GM21528 (cell line): ENCODE results near the gene ATXN7L1.
"Not testable (repeated sequence)": the region's sequence is repeated elsewhere in the genome, so short reads cannot be mapped to it uniquely, and the experiment has no call there.

ENCODE experiments used
- ATAC-seq: cut with Tn5 transposase; IDR thresholded peaks from one replicate; pipeline ENCODE4 v1.9.1; 2021; ENCODE audit warnings: mild to moderate bottlenecking, moderate library complexity; ENCODE audit not compliant: unreplicated experiment, low FRiP score

The ATXN7L1 gene

DNA sequence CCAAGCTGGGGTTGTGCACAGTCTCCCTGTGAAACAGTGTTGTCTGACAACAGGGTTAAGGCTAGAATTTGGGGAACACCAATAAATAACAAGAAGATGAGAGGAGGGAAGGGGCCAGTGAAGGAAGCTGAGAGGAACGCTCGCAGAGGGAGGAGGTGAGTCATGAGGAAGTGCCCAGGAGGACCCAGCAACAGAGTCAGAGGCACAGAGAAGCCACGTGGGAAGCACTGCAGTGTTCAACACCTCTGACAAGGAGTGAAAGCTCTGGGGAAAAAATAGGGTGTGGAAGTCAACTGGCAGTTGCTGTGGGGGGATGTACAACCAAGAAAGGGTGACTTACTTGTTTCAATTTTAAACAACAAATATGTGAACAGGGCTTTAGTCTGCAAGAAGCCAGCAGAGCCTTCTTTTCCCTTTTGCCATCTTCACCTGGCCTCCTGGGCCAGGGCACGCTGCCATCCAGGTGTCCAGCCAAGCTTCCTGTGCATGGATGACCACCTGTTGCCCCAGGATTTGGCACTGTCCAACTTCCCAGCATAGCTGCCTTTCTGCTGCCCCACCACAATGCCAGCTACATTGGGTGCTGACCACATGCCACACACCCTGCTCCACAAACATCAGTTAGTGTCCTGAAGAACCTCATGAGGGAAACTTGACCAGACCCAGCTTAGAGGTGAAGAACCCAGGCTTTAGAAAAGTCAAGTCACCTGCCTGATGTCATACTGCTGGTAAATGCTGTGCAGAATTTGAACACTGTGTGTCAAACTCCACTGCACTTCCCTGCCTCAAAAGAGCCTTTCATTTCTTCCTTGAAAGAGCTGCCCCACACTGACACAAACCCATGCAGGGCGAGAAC, 69.6 kb downstream of the ATXN7L1 start:
- ATAC-seq = no peak

- no peak for ATAC-seq
Measured at GRCh38 chr7:105805447-105806019, 70.9 kb downstream of the ATXN7L1 start.

DNA sequence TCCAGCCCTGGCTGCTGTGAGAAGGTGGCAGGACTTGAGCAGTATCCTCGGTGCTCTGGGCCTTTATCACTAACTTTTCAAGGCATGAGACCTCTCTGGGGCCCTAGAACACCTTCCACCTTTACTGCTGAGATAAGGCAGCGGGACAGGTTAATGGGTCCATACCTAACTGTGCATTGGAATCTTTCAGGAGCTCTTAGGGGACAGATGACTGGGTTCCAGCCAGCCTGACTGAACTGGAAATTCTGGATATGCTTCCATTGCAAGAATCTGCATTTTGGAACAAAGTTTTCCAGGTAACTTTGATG, 73.0 kb downstream of the ATXN7L1 start:
- ATAC-seq = no peak

DNA sequence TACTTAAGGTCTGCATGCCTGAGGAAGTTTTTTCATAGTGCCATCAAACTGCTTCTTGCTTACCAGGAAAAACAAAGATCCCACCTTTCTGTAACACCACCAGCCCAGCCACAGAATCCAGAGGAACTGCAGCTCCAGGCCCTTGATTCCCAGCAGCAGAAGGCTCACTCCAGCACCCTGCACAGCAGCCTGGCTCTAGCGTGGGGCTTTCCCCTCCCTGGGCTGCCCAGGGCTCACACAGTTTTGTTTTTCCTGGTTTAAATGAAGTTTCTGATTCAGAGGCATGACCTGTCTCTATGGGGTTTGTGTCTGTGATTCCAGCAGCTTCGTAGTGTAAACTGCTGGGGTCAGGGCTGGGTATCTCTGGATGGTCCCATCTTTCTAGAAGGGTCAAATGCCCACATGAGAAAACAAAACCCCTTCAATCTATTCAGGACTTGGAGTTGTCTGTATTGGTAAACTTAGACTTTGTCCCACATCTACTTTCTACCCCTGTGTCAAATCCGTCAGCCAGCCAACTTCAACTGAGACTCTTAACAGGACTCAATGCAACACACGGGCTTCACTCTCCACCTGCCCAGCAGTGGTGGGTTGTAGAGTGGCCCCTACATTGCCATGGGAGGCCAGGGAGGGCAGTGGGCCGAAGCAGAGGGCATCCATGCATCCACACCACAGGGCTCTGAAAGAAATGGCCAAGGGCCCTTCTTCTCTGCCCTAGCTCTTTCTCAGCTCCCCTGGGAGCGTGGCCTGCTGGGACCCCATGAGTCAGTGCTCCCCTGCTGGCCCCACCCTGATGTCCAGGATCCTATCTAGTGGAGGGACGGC, 73.6 kb downstream of the ATXN7L1 start:
- no peak for ATAC-seq

DNA sequence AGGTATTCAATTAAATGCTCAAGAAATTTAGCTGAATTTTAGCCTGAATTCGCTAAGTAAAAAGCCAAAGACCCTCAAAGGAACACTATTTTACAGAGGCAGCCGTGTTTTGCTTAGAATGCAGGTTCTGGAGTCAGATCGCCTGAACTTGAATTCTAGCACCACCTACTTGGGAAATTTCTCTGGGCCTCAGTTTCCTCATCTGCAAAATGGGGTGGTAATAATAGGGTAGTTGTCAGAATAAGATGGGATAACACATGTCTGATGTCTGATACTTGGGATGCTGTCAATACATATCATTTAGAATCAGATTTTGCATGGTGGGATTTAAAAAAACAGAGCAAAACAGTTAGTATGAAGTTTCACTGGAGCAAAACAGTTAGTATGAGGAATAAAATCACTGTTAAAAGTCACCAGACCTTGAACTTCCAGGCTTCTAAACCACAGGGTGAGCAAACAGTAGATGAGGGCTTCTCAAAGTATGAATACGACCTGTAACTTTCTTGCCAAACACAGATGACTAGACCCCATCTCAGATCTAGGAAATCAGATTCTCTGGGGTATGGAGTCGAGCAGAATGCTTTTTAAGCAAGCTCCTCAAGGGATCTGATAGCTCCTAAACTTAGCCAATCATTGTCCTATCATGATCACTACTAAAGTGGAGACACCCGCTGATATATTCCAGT, 75.4 kb downstream of the ATXN7L1 start:
- no peak for ATAC-seq

DNA sequence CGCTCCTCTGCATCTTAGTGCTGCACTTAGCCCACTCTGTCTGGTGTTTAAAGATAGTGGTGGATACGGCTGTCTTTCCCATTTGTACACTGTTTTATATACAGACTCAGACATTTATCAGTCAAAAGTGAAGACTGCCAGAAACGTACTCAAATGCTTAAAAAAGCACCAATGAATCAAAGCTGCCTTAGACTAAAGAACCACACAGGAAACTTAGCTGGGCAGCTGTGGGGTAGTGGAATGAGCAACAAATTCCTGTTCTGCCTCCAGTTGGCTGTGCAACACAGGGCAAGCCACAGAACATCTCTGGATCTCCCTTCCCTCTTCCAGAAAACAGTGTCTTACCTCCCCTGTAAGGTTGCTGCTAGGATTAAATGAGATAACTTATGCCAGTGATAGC, 76.0 kb downstream of the ATXN7L1 start:
- ATAC-seq = no peak

GRCh38 chr7:105799677-105800076, 76.7 kb downstream of the ATXN7L1 start:
- no peak for ATAC-seq

- ATAC-seq = no peak
Measured at GRCh38 chr7:105799006-105799405, 77.4 kb downstream of the ATXN7L1 start.

GRCh38 chr7:105797652-105798051, 78.7 kb downstream of the ATXN7L1 start:
- ATAC-seq = no peak

GRCh38 chr7:105796365-105796764, 80.0 kb downstream of the ATXN7L1 start:
- no peak for ATAC-seq

- ATAC-seq = no peak
Measured at GRCh38 chr7:105794741-105795729, 81.4 kb downstream of the ATXN7L1 start.

- no peak for ATAC-seq
Measured at GRCh38 chr7:105792488-105793370, 83.7 kb downstream of the ATXN7L1 start.

- no peak for ATAC-seq
Measured at GRCh38 chr7:105791926-105792325, 84.5 kb downstream of the ATXN7L1 start.

- ATAC-seq = no peak
Measured at GRCh38 chr7:105790996-105791395, 85.4 kb downstream of the ATXN7L1 start.

DNA sequence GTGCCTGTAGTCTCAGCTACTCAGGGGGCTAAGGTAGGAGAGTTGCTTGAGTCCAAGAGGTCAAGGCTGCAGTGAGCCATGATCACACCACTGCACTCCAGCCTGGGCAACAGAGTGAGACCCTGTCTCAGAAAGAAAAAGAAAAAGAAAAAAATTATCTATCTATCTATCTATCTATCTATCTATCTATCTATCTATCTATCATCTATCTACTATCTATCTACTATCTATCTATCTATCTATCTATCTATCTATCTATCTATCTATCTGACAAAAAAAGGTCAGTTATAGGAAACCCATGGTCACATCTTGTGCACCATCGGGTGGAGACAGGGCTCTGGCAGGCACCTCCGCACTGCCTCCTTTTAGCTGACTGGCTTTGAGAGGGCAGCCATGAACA, 85.9 kb downstream of the ATXN7L1 start:
- not testable (repeated sequence) for ATAC-seq

DNA sequence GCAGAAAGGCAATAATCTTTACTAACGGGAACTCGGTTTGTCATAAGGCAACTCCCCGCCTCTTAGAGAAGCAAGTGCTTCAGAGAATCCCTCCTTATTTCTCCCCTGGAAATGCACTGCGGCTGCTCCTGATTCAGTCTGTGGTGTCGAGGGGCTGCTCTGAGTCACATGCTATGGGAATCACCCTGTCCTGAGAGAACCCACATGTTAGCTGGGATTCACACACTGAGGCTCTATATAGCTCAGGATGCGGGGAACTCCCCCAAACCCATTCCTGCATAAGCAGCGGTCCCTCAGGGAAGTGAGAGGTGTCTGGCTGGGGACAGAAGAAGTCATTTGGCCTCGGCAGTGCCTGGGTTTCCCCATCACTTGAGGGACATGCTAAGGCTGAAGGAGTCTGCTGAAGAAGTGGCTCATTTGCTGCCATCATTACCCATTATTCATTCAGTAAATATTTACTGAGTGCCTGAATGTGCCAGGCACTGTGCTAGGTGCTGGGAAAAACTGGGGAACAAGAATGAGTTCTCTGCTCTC, 87.5 kb downstream of the ATXN7L1 start:
- no peak for ATAC-seq

GRCh38 chr7:105788356-105788755, 88.0 kb downstream of the ATXN7L1 start:
- no peak for ATAC-seq

GRCh38 chr7:105787793-105788192, 88.6 kb downstream of the ATXN7L1 start:
- no peak for ATAC-seq
